ENCODE data around the gene CLCN7. TPM values are rescaled to one million over a fixed set of nuclear protein-coding genes. Genes with fewer than 3 reads are reported as not detected.

Gene CLCN7
- total RNA-seq, 1 experiment from 2014 or later = 64.0 TPM

DNA sequence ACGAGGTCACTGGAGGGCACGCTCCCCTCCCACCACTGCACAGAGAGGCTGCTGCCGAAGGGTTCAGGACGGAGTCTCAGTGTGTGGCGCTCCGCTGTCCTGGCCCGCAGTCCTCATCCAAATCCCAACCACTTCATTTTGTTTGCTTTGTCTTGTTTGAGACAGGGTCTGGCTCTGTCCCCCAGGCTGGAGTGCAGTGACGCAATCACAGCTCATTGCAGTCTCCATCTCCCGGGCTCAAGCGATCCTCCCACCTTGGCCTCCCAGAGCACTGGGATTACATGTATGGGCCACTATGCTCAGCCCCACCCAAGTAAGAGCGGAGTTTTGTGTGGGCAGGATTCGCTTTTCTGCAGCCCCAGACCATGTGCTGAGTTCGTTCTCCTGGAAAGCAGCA lies 73.1 kb downstream of the CLCN7 start:
- Histone ChIP-seq H2AFZ (ENCODE audit: low read depth, low read length, poor library complexity, severe bottlenecking) (no peak overlapping the region), H3K27ac (ENCODE audit: low read depth, low read length) (no peak overlapping the region), H3K27me3 (ENCODE audit: insufficient read depth, low read length) (no peaks in the 10 kb centered on the region), H3K4me3 (replicated peaks in 1 of 2; ENCODE audit: low read depth in 1 of 2, low read length in 2 of 2) (no peak overlapping the region), H3K9ac (ENCODE audit: low read length) (no peak overlapping the region), H3K79me2 (ENCODE audit: insufficient read depth, low read length) (no peaks in the 10 kb centered on the region), H3K4me2 (ENCODE audit: low read length) (no peak overlapping the region), H4K20me1 (ENCODE audit: insufficient read depth) (no peaks in the 10 kb centered on the region), H3K4me1 (ENCODE audit: control insufficient read depth in 1 of 2, insufficient read depth in 2 of 2, low read length in 2 of 2) (no peaks in the 10 kb centered on the region), H3K36me3 (ENCODE audit: control insufficient read depth in 1 of 2, insufficient read depth in 2 of 2, low read length in 2 of 2) (no peaks in the 10 kb centered on the region), H3K9me2 (ENCODE audit: insufficient read depth) (no peaks in the 10 kb centered on the region), H3K9me3 (ENCODE audit: control insufficient read depth in 1 of 2, insufficient read depth in 1 of 2, low read depth in 1 of 2, low read length in 2 of 2) (no peaks in the 10 kb centered on the region)
- POLR2A ChIA-PET = no interaction called here
- RAD21 ChIA-PET (ENCODE audit: low non-redundant PET in 1 of 2, low total read pairs in 2 of 2, uncharacterized antibody in 2 of 2, unreplicated experiment in 2 of 2) = no interaction called here
- TF ChIP-seq YY1 (IDR thresholded peaks at IDR 0.05; ENCODE audit: extremely low read depth, insufficient replicate concordance, low read depth, low read length) (no peak), RAD21 (IDR thresholded peaks at IDR 0.05; ENCODE audit: low read depth) (no peak), SRF (IDR thresholded peaks at IDR 0.05; ENCODE audit: low read depth) (no peak), EGR1 (IDR thresholded peaks at IDR 0.05; ENCODE audit: low read depth) (no peak), JUND (IDR thresholded peaks at IDR 0.05) (no peak)
- TF ChIP-seq, protein P1, sequence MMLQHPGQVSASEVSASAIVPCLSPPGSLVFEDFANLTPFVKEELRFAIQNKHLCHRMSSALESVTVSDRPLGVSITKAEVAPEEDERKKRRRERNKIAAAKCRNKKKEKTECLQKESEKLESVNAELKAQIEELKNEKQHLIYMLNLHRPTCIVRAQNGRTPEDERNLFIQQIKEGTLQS (IDR thresholded peaks at IDR 0.05) = no peak
- intact Hi-C loops (cut with micrococcal nuclease) = no loop called here
- DNase-seq (ENCODE audit: low read depth, low spot score) = no peak
- ATAC-seq = no peak
- CTCF ChIA-PET = no interaction called here
- no TSS peak for BruUV-seq (replicated peaks)

DNA sequence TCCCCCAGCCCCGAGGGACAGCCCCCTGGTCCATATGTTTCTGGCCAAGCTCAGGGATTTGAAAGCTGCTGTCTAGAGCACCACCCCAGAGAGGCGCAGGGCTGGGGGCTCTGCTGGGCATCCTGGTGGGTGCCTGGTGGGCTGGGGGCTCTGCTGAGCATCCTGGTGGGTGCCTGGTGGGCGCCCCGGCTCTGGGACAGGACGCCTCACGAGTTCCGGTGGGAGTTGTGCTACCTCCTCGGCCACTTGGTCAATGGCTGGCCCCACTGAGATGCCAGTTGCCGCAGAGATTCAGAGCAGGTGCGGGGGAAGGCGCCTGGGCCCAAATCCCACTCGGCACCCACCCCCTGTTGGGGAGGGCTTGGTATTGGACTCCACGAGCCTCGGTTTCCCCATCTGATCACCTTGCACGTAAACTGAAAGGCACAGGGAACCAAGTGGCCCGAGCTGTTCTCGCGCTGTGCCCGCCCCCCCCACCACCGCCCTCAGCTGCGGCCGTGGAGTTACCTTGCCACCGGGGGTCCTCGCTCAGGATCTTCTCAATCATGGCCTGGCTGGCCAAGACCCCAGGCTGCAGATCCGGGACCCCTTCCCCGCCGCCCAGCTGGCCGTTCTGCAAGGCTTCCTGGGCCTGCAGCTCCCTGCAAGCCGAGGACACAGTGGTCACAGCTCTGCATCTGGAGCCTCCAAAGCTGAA lies 73.6 kb downstream of the CLCN7 start:
- no peak overlapping the region for H3K4me2 ChIP-seq (ENCODE audit: low read length)
- H3K36me3 ChIP-seq (ENCODE audit: control insufficient read depth in 1 of 2, insufficient read depth in 2 of 2, low read length in 2 of 2) = no peaks in the 10 kb centered on the region
- ChIA-PET RAD21 (ENCODE audit: low non-redundant PET in 1 of 2, low total read pairs in 2 of 2, uncharacterized antibody in 2 of 2, unreplicated experiment in 2 of 2) (no interaction called here), CTCF (no interaction called here), POLR2A (no interaction called here)
- H4K20me1 ChIP-seq (ENCODE audit: insufficient read depth) = no peaks in the 10 kb centered on the region
- H2AFZ ChIP-seq (ENCODE audit: low read depth, low read length, poor library complexity, severe bottlenecking) = no peak overlapping the region
- no peaks in the 10 kb centered on the region for H3K27me3 ChIP-seq (ENCODE audit: insufficient read depth, low read length)
- H3K79me2 ChIP-seq (ENCODE audit: insufficient read depth, low read length) = no peaks in the 10 kb centered on the region
- no peaks in the 10 kb centered on the region for H3K9me2 ChIP-seq (ENCODE audit: insufficient read depth)
- TF ChIP-seq, protein P2, sequence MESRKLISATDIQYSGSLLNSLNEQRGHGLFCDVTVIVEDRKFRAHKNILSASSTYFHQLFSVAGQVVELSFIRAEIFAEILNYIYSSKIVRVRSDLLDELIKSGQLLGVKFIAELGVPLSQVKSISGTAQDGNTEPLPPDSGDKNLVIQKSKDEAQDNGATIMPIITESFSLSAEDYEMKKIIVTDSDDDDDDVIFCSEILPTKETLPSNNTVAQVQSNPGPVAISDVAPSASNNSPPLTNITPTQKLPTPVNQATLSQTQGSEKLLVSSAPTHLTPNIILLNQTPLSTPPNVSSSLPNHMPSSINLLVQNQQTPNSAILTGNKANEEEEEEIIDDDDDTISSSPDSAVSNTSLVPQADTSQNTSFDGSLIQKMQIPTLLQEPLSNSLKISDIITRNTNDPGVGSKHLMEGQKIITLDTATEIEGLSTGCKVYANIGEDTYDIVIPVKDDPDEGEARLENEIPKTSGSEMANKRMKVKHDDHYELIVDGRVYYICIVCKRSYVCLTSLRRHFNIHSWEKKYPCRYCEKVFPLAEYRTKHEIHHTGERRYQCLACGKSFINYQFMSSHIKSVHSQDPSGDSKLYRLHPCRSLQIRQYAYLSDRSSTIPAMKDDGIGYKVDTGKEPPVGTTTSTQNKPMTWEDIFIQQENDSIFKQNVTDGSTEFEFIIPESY (IDR thresholded peaks at IDR 0.05; ENCODE audit: extremely low read depth, insufficient replicate concordance, low read length) = no peak
- no peak for TF ChIP-seq ZFX (IDR thresholded peaks at IDR 0.05)
- TF ChIP-seq TCF7L2 (IDR thresholded peaks at IDR 0.05; ENCODE audit: borderline replicate concordance, extremely low read depth, insufficient read depth, insufficient read length) = no peak
- TF ChIP-seq, protein P1 (IDR thresholded peaks at IDR 0.05) = no peak
- no peak for TF ChIP-seq EZH2 (IDR thresholded peaks at IDR 0.05)
- TF ChIP-seq, protein P3, sequence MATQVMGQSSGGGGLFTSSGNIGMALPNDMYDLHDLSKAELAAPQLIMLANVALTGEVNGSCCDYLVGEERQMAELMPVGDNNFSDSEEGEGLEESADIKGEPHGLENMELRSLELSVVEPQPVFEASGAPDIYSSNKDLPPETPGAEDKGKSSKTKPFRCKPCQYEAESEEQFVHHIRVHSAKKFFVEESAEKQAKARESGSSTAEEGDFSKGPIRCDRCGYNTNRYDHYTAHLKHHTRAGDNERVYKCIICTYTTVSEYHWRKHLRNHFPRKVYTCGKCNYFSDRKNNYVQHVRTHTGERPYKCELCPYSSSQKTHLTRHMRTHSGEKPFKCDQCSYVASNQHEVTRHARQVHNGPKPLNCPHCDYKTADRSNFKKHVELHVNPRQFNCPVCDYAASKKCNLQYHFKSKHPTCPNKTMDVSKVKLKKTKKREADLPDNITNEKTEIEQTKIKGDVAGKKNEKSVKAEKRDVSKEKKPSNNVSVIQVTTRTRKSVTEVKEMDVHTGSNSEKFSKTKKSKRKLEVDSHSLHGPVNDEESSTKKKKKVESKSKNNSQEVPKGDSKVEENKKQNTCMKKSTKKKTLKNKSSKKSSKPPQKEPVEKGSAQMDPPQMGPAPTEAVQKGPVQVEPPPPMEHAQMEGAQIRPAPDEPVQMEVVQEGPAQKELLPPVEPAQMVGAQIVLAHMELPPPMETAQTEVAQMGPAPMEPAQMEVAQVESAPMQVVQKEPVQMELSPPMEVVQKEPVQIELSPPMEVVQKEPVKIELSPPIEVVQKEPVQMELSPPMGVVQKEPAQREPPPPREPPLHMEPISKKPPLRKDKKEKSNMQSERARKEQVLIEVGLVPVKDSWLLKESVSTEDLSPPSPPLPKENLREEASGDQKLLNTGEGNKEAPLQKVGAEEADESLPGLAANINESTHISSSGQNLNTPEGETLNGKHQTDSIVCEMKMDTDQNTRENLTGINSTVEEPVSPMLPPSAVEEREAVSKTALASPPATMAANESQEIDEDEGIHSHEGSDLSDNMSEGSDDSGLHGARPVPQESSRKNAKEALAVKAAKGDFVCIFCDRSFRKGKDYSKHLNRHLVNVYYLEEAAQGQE (IDR thresholded peaks at IDR 0.05; ENCODE audit: low read depth) = no peak
- TF ChIP-seq SIN3A (IDR thresholded peaks at IDR 0.05; ENCODE audit: low read depth) = no peak
- no peak for TF ChIP-seq EZH2phosphoT487 (IDR thresholded peaks at IDR 0.05; ENCODE audit: borderline replicate concordance)
- no peak for TF ChIP-seq CEBPB (IDR thresholded peaks at IDR 0.05; ENCODE audit: low read depth)
- TF ChIP-seq, protein P4, sequence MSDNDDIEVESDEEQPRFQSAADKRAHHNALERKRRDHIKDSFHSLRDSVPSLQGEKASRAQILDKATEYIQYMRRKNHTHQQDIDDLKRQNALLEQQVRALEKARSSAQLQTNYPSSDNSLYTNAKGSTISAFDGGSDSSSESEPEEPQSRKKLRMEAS (IDR thresholded peaks at IDR 0.05) = no peak
- intact Hi-C loops (cut with micrococcal nuclease) = no loop called here
- no peaks in the 10 kb centered on the region for H3K4me1 ChIP-seq (ENCODE audit: control insufficient read depth in 1 of 2, insufficient read depth in 2 of 2, low read length in 2 of 2)
- no peak overlapping the region for H3K9ac ChIP-seq (ENCODE audit: low read length)
- no peak overlapping the region for H3K4me3 ChIP-seq (replicated peaks in 1 of 2; ENCODE audit: low read depth in 1 of 2, low read length in 2 of 2)
- ATAC-seq = no peak
- no TSS peak for BruUV-seq (replicated peaks)
- DNase-seq (ENCODE audit: low read depth, low spot score) = no peak
- H3K27ac ChIP-seq (ENCODE audit: low read depth, low read length) = no peak overlapping the region
- H3K9me3 ChIP-seq (ENCODE audit: control insufficient read depth in 1 of 2, insufficient read depth in 1 of 2, low read depth in 1 of 2, low read length in 2 of 2) = no peaks in the 10 kb centered on the region
